ENCODE measurements around the gene RRN3.

DNA sequence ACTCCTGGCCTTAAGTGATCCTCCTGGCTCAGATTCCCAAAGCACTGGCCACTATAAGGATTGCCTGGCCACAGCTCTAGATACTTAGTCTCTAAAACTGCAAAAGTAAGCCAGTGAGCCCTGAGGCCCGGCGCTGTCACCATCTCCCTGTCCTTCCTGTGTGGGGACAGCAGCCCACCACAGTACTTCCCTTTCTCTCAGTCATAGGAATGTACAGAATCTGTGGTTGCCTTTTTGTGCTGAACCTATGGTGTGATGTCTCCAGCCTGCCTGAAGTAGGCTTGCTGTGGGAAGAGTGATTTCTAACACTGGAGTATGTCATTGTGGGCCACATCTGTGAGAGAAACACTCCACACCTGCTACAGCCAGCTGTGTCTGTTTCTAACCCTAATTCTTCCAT is 62.9 kb downstream of the RRN3 start:
- TF ChIP-seq, protein P1, sequence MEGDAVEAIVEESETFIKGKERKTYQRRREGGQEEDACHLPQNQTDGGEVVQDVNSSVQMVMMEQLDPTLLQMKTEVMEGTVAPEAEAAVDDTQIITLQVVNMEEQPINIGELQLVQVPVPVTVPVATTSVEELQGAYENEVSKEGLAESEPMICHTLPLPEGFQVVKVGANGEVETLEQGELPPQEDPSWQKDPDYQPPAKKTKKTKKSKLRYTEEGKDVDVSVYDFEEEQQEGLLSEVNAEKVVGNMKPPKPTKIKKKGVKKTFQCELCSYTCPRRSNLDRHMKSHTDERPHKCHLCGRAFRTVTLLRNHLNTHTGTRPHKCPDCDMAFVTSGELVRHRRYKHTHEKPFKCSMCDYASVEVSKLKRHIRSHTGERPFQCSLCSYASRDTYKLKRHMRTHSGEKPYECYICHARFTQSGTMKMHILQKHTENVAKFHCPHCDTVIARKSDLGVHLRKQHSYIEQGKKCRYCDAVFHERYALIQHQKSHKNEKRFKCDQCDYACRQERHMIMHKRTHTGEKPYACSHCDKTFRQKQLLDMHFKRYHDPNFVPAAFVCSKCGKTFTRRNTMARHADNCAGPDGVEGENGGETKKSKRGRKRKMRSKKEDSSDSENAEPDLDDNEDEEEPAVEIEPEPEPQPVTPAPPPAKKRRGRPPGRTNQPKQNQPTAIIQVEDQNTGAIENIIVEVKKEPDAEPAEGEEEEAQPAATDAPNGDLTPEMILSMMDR (IDR thresholded peaks at IDR 0.05 in 8 of 11, conservative IDR thresholded peaks at IDR 0.05 in 3 of 11), result no peak
- TF ChIP-seq POLR2AphosphoS5 (IDR thresholded peaks at IDR 0.05) (peak in 1 of 3 donors; percentile 9), POLR2A (IDR thresholded peaks at IDR 0.05) (no peak)

Data from spleen (tissue), 7 donors.